Non-pigmented ciliary epithelial cell (primary cell): ENCODE measurements around the gene TMEM128.
"Not testable (repeated sequence)": the region's sequence is repeated elsewhere in the genome, so short reads cannot be mapped to it uniquely, and the experiment has no call there.

Experiments
- DNase-seq: peaks from one replicate; pipeline ENCODE4 v3.0.0-alpha.2; 2010; ENCODE audit warnings: low read depth

TMEM128 gene

GRCh38 chr4:4254666-4255065, 6.6 kb upstream of the TMEM128 start:
- no peak for DNase-seq

- no peak for DNase-seq
Measured at GRCh38 chr4:4254199-4254598, 6.2 kb upstream of the TMEM128 start.

- no peak for DNase-seq
Measured at GRCh38 chr4:4249866-4250265, 1.8 kb upstream of the TMEM128 start.

GRCh38 chr4:4249342-4249741, 1.3 kb upstream of the TMEM128 start:
- not testable (repeated sequence) for DNase-seq

- DNase-seq = no peak
Measured at GRCh38 chr4:4248885-4249203, 821 bp upstream of the TMEM128 start.

GRCh38 chr4:4247696-4248028, 361 bp downstream of the TMEM128 start:
- no peak for DNase-seq

GRCh38 chr4:4245172-4245571, 2.9 kb downstream of the TMEM128 start:
- no peak for DNase-seq

GRCh38 chr4:4239551-4239950, 8.5 kb downstream of the TMEM128 start:
- not testable (repeated sequence) for DNase-seq

GRCh38 chr4:4233610-4234009, 14.4 kb downstream of the TMEM128 start:
- DNase-seq = no peak

GRCh38 chr4:4228356-4228668, 19.7 kb downstream of the TMEM128 start:
- DNase-seq = no peak

GRCh38 chr4:4227510-4228355, 20.3 kb downstream of the TMEM128 start:
- DNase-seq = no peak

- no peak for DNase-seq
Measured at GRCh38 chr4:4226606-4227438, 21.2 kb downstream of the TMEM128 start, which contains the start of gene OTOP1. TSS of gene OTOP1 (minus strand) at chr4:4226929. CDS start at chr4:4226864, 65 bp downstream.

- DNase-seq = no peak
Measured at GRCh38 chr4:4225915-4226605, 22.0 kb downstream of the TMEM128 start.

GRCh38 chr4:4217113-4217512, 30.9 kb downstream of the TMEM128 start:
- DNase-seq = no peak

- DNase-seq = no peak
Measured at GRCh38 chr4:4216648-4217047, 31.4 kb downstream of the TMEM128 start.

- DNase-seq = not testable (repeated sequence)
Measured at GRCh38 chr4:4213674-4214073, 34.3 kb downstream of the TMEM128 start.

- DNase-seq = no peak
Measured at GRCh38 chr4:4206204-4206603, 41.8 kb downstream of the TMEM128 start.

- DNase-seq = no peak
Measured at GRCh38 chr4:4204401-4204745, 43.6 kb downstream of the TMEM128 start.

GRCh38 chr4:4203688-4204400, 44.2 kb downstream of the TMEM128 start:
- DNase-seq = no peak

GRCh38 chr4:4202510-4202909, 45.5 kb downstream of the TMEM128 start:
- DNase-seq = no peak

- no peak for DNase-seq
Measured at GRCh38 chr4:4200624-4201023, 47.4 kb downstream of the TMEM128 start.

- no peak for DNase-seq
Measured at GRCh38 chr4:4195354-4195753, 52.7 kb downstream of the TMEM128 start.
